HEK293 (cell line): ENCODE measurements around the gene DAND5.
"Not testable (repeated sequence)": the region's sequence is repeated elsewhere in the genome, so short reads cannot be mapped to it uniquely, and the experiment has no call there.

ENCODE experiments used
- CTCF ChIA-PET: fragments of 350-600 bp; formaldehyde crosslinking; extraction: SDS; loops from one replicate; lab custom pipeline; 2021; ENCODE audit warnings: antibody characterized with exemption; lab: Yijun Ruan, JAX
- POLR2A ChIA-PET: fragments of 300-600 bp; formaldehyde crosslinking; extraction: SDS; loops from one replicate; lab custom pipeline; 2020; ENCODE audit warnings: antibody characterized with exemption, inconsistent platforms; lab: Yijun Ruan, JAX
- H3K27ac ChIP-seq: fragments of 200-500 bp; sonication (Bioruptor generic); 2 replicates; pipeline ENCODE4 v1.5.1; 2014; ENCODE audit warnings: low read depth, low read length, control low read depth, inconsistent platforms; ENCODE audit errors: extremely low read depth
- H3K36me3 ChIP-seq, 2 experiments: fragments of 200-500 bp in 1 of 2; sonication (Bioruptor generic) in 1 of 2; 1 replicate in 1 of 2; 2 replicates in 1 of 2; pipeline ENCODE4 v1.5.1; 2014 to 2017; ENCODE audit warnings: inconsistent platforms in 2 of 2, low read length in 2 of 2; ENCODE audit not compliant: control insufficient read depth in 2 of 2, insufficient read depth in 1 of 2
- H3K4me1 ChIP-seq: fragments of 200-500 bp; sonication (Bioruptor generic); 2 replicates; pipeline ENCODE4 v1.5.1; 2014; ENCODE audit warnings: mild to moderate bottlenecking, low read length, inconsistent platforms; ENCODE audit not compliant: control insufficient read depth, insufficient read depth
- H3K4me3 ChIP-seq: 2 replicates; pipeline ENCODE4 v1.5.1; 2011; ENCODE audit warnings: low read depth, mild to moderate bottlenecking, control low read depth, low read length, moderate library complexity
- H3K9me3 ChIP-seq: fragments of 200-500 bp; sonication (Bioruptor generic); 2 replicates; pipeline ENCODE4 v1.5.1; 2014; ENCODE audit warnings: low read depth, low read length, inconsistent platforms; ENCODE audit not compliant: control insufficient read depth, insufficient read depth
- EGR2 ChIP-seq: fragments of 450-650 bp; formaldehyde crosslinking; IDR thresholded peaks from 2 replicates; pipeline ENCODE4 v1.5.1; 2016; ENCODE audit warnings: low read depth, missing biosample characterization, missing genetic modification characterization
- HOXD13 ChIP-seq: sonication (generic); formaldehyde crosslinking; IDR thresholded peaks from 2 replicates; pipeline ENCODE4 v1.8.0; 2022; ENCODE audit warnings: missing genetic modification reagents, borderline replicate concordance
- KLF1 ChIP-seq: fragments of 450-650 bp; formaldehyde crosslinking; IDR thresholded peaks from 2 replicates; pipeline ENCODE4 v1.5.1; 2016; ENCODE audit warnings: missing biosample characterization, missing genetic modification characterization
- KLF10 ChIP-seq: fragments of 450-650 bp; IDR thresholded peaks from 2 replicates; pipeline ENCODE4 v1.5.1; 2018; ENCODE audit warnings: missing biosample characterization, mild to moderate bottlenecking, missing genetic modification characterization
- KLF16 ChIP-seq: fragments of 450-650 bp; formaldehyde crosslinking; IDR thresholded peaks from 2 replicates; pipeline ENCODE4 v1.5.1; 2017; ENCODE audit warnings: missing biosample characterization, missing genetic modification characterization
- KLF7 ChIP-seq: fragments of 450-650 bp; formaldehyde crosslinking; IDR thresholded peaks from 2 replicates; pipeline ENCODE4 v1.5.1; 2016; ENCODE audit warnings: missing biosample characterization, missing genetic modification characterization, borderline replicate concordance
- SP7 ChIP-seq: fragments of 450-650 bp; formaldehyde crosslinking; IDR thresholded peaks from 2 replicates; pipeline ENCODE4 v1.5.1; 2016; ENCODE audit warnings: missing biosample characterization, missing genetic modification characterization
- YY1 ChIP-seq: fragments of 450-650 bp; formaldehyde crosslinking; IDR thresholded peaks from 2 replicates; pipeline ENCODE4 v1.5.1; 2018; ENCODE audit warnings: missing biosample characterization, missing genetic modification characterization
- ZBTB10 ChIP-seq: fragments of 450-650 bp; formaldehyde crosslinking; IDR thresholded peaks from 2 replicates; pipeline ENCODE4 v1.5.1; 2016; ENCODE audit warnings: missing biosample characterization, missing genetic modification characterization
- ZBTB8A ChIP-seq: fragments of 450-650 bp; formaldehyde crosslinking; IDR thresholded peaks from 2 replicates; pipeline ENCODE4 v1.5.1; 2016; ENCODE audit warnings: missing biosample characterization, missing genetic modification characterization
- ZEB2 ChIP-seq: fragments of 450-650 bp; formaldehyde crosslinking; IDR thresholded peaks from 2 replicates; pipeline ENCODE4 v1.5.1; 2016; ENCODE audit warnings: missing biosample characterization, missing genetic modification characterization
- ZNF19 ChIP-seq: fragments of 450-650 bp; formaldehyde crosslinking; IDR thresholded peaks from 2 replicates; pipeline ENCODE4; 2016; ENCODE audit warnings: missing biosample characterization, missing genetic modification characterization, low read depth
- ZNF2 ChIP-seq: fragments of 450-650 bp; formaldehyde crosslinking; IDR thresholded peaks from 2 replicates; pipeline ENCODE4 v1.5.1; 2016; ENCODE audit warnings: missing biosample characterization, missing genetic modification characterization
- ZNF324 ChIP-seq: fragments of 450-650 bp; formaldehyde crosslinking; IDR thresholded peaks from 2 replicates; pipeline ENCODE4 v1.5.1; 2016; ENCODE audit warnings: missing biosample characterization, missing genetic modification characterization
- ZNF623 ChIP-seq: fragments of 450-650 bp; formaldehyde crosslinking; IDR thresholded peaks from 2 replicates; pipeline ENCODE4 v1.5.1; 2016; ENCODE audit warnings: missing biosample characterization, missing genetic modification characterization
- ZNF629 ChIP-seq: fragments of 450-650 bp; formaldehyde crosslinking; IDR thresholded peaks from 2 replicates; pipeline ENCODE4 v1.5.1; 2017; ENCODE audit warnings: missing biosample characterization, missing genetic modification characterization
- ZNF664 ChIP-seq: fragments of 450-650 bp; formaldehyde crosslinking; IDR thresholded peaks from 2 replicates; pipeline ENCODE4 v1.5.1; 2016; ENCODE audit warnings: missing biosample characterization, missing genetic modification characterization
- ZSCAN18 ChIP-seq: fragments of 450-650 bp; formaldehyde crosslinking; IDR thresholded peaks from 2 replicates; pipeline ENCODE4 v1.5.1; 2016; ENCODE audit warnings: missing biosample characterization, missing genetic modification characterization
- ZXDB ChIP-seq: fragments of 450-650 bp; formaldehyde crosslinking; IDR thresholded peaks from 2 replicates; pipeline ENCODE4 v1.5.1; 2016; ENCODE audit warnings: missing biosample characterization, missing genetic modification characterization
- TF ChIP-seq, protein P1 (sequence below): fragments of 450-650 bp; formaldehyde crosslinking; IDR thresholded peaks from 2 replicates; pipeline ENCODE4; 2016; ENCODE audit warnings: missing biosample characterization, missing genetic modification characterization
- TF ChIP-seq, protein P2 (sequence below): fragments of 450-650 bp; formaldehyde crosslinking; IDR thresholded peaks from 2 replicates; pipeline ENCODE4 v1.5.1; 2016; ENCODE audit warnings: missing biosample characterization, missing genetic modification characterization

Gene DAND5

DNA sequence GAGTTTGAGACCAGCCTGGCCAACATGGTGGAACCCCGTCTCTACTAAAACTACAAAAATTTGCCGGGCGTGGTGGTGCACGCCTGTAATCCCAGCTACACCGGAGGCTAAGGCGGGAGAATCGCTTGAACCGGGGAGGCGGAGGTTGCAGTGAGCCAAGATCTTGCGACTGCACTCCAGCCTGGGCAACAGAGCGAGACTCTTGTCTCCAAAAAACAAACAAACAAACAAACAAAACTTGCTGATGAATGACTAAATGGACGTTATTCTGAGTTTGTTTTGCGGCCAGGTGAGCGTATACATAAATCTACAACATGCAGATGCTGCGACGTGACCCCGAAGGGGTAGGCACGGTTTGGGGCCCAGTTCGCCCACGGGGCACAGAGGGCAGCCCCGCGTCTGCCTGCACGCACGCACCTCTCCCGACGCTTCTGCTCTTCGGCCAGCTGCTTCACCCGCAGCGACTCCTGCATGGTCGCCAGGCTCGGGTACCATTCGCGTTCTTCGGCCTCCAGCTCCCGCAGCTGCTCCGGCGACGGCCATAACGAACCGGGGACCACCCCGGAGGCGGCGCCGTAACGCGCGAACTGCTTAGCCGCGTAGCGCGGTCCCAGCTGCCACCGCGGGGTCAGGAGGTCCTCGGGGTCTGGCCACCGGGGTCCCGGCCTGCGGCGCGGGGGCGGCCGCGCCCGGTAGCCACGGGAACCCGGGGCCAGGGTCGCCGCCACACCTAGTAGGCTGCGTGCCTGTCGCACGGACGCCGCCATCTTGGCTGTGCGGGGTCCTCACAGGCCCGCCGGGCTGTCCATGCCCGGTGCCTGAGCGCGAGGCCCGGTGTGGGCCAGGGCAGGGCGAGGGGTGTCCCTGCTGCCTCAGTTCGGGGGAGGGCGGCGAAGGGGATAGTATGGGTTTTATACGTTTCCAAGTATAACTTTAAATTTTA, 12.7 kb upstream of the DAND5 start, which contains the start of gene GADD45GIP1 (continued):
- TF ChIP-seq ZNF19 (tag by site-specific recombination) (no peak), HOXD13 (CRISPR knock-in tag) (peak; percentile 24; the same call in 1 of the 2 replicates), KLF10 (tag by site-specific recombination) (peak; percentile 73), ZNF629 (tag by site-specific recombination) (peak; percentile 35; the same call in 1 of the 2 replicates), ZSCAN18 (tag by site-specific recombination) (peak; percentile 11; the same call in 1 of the 2 replicates), YY1 (peak; percentile 97), ZXDB (tag by site-specific recombination) (peak; percentile 47; the same call in 1 of the 2 replicates)
- TF ChIP-seq, protein P1, sequence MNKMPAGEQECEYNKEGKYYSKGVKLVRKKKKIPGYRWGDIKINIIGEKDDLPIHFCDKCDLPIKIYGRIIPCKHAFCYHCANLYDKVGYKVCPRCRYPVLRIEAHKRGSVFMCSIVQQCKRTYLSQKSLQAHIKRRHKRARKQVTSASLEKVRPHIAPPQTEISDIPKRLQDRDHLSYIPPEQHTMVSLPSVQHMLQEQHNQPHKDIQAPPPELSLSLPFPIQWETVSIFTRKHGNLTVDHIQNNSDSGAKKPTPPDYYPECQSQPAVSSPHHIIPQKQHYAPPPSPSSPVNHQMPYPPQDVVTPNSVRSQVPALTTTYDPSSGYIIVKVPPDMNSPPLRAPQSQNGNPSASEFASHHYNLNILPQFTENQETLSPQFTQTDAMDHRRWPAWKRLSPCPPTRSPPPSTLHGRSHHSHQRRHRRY (tag by site-specific recombination), result no peak

DNA sequence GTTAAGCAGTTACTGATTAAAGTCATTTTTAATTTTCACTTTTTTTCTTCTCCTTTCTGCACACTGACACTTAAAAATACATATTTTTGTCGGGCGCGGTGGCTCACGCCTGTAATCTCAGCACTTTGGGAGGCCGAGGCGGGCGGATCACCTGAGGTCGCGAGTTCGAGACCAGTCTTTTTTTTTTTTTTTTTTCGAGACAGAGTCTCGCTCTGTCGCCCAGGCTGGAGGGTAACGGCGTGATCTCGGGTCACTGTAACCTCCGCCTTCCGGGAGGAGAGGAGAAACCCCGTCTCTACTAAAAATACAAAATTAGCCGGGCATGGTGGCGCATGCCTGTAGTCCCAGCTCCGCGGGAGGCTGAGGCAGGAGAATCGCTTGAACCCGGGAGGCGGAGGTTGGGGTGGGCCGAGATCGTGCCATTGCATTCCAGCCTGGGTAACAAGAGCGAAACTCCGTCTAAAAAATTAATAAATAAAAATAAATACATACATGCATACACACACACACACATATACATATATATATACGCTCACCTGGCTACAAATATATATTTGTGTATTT, 11.9 kb upstream of the DAND5 start:
- Histone ChIP-seq H3K4me3 (peak overlapping the region; percentile 74), H3K4me1 (peaks cover 10% of the 10 kb centered on the region), H3K36me3 (peaks cover 8 to 28% of the 10 kb centered on the region in 2 experiments; a peak in 2 of 3 replicates), H3K27ac (peak overlapping the region; percentile 63)
- CTCF ChIA-PET, result interaction anchor here (5.5 kb wide), 1 partner anchor 9 kb away, joined by 48 read pairs; no protein-coding TSS in a partner anchor
- TF ChIP-seq ZEB2 (peak; percentile 48; the same call in 1 of the 2 replicates), ZNF2 (tag by site-specific recombination) (peak; percentile 63), KLF7 (tag by site-specific recombination) (0 out of 2 replicates have a peak, but pooled peaks have one; percentile 57), ZNF324 (tag by site-specific recombination) (peak; percentile 64; the same call in 1 of the 2 replicates), KLF1 (tag by site-specific recombination) (peak; percentile 50; the same call in 1 of the 2 replicates), EGR2 (tag by site-specific recombination) (peak; percentile 3; the same call in 1 of the 2 replicates), SP7 (peak; percentile 33; the same call in 1 of the 2 replicates), ZXDB (tag by site-specific recombination) (peak; percentile 11; the same call in 1 of the 2 replicates), ZNF623 (tag by site-specific recombination) (0 out of 2 replicates have a peak, but pooled peaks have one; percentile 7), KLF16 (tag by site-specific recombination) (peak; percentile 29; the same call in 1 of the 2 replicates), ZSCAN18 (tag by site-specific recombination) (0 out of 2 replicates have a peak, but pooled peaks have one; percentile 8), ZBTB10 (tag by site-specific recombination) (0 out of 2 replicates have a peak, but pooled peaks have one; percentile 23), ZNF664 (peak; percentile 74; the same call in 1 of the 2 replicates), ZBTB8A (peak; percentile 62; the same call in 1 of the 2 replicates)
- TF ChIP-seq, protein P2, sequence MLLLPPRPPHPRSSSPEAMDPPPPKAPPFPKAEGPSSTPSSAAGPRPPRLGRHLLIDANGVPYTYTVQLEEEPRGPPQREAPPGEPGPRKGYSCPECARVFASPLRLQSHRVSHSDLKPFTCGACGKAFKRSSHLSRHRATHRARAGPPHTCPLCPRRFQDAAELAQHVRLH (tag by site-specific recombination), result peak; percentile 90
- not testable (repeated sequence) for H3K9me3 ChIP-seq
- POLR2A ChIA-PET, result interaction anchor here (1.0 to 1.9 kb wide), 2 partner anchors 11 to 66 kb away, joined by 3 to 5 read pairs; partner anchors contain the start of gene GCDH
